MM.1S (cell line): Measurements from ENCODE around the gene FAR2.

Source experiments
- DNase-seq: peaks from one replicate; pipeline ENCODE4 v3.0.0-alpha.2; 2015
- H2AFZ ChIP-seq: fragments of 300-600 bp; sonication (generic); 2 replicates; pipeline ENCODE4 v1.6.0; 2016; ENCODE audit warnings: antibody characterized with exemption, low read length
- H3F3A ChIP-seq: fragments of 300-600 bp; sonication (generic); 2 replicates; pipeline ENCODE4 v1.6.1; 2016; ENCODE audit warnings: mild to moderate bottlenecking, antibody characterized with exemption, low read length, moderate library complexity, mixed read lengths; ENCODE audit not compliant: insufficient read depth
- H3K27ac ChIP-seq: fragments of 300-600 bp; sonication (generic); 2 replicates; pipeline ENCODE4 v1.5.1; 2016; ENCODE audit warnings: mild to moderate bottlenecking, low read length
- H3K27me3 ChIP-seq: fragments of 300-600 bp; sonication (generic); replicated peaks from 2 replicates; pipeline ENCODE4 v1.6.0; 2016; ENCODE audit warnings: low read length; ENCODE audit not compliant: insufficient read depth
- H3K36me3 ChIP-seq: fragments of 300-600 bp; sonication (generic); replicated peaks from 2 replicates; pipeline ENCODE4 v1.6.1; 2016; ENCODE audit warnings: mild to moderate bottlenecking, low read length, mixed read lengths; ENCODE audit not compliant: insufficient read depth
- H3K4me1 ChIP-seq: fragments of 300-600 bp; sonication (generic); 2 replicates; pipeline ENCODE4 v1.6.1; 2016; ENCODE audit warnings: low read length, mixed read lengths
- H3K4me2 ChIP-seq: fragments of 300-600 bp; sonication (generic); 2 replicates; pipeline ENCODE4 v1.6.0; 2016; ENCODE audit warnings: low read depth, low read length
- H3K4me3 ChIP-seq: fragments of 300-600 bp; sonication (generic); 2 replicates; pipeline ENCODE4 v1.5.1; 2016; ENCODE audit warnings: low read length, mixed read lengths
- H3K79me2 ChIP-seq: fragments of 300-600 bp; sonication (generic); 2 replicates; pipeline ENCODE4 v1.6.1; 2016; ENCODE audit warnings: mixed run types, low read length, mixed read lengths
- H3K9ac ChIP-seq: fragments of 300-600 bp; sonication (generic); 2 replicates; pipeline ENCODE4 v1.6.1; 2016; ENCODE audit warnings: low read length, mixed read lengths
- H3K9me2 ChIP-seq: fragments of 300-600 bp; sonication (generic); replicated peaks from 2 replicates; pipeline ENCODE4 v1.6.1; 2016; ENCODE audit warnings: mild to moderate bottlenecking, low read length, mixed read lengths; ENCODE audit not compliant: insufficient read depth
- H3K9me3 ChIP-seq: fragments of 300-600 bp; sonication (generic); replicated peaks from 2 replicates; pipeline ENCODE4 v1.6.1; 2016; ENCODE audit warnings: mild to moderate bottlenecking, low read length, mixed read lengths; ENCODE audit not compliant: insufficient read depth
- H4K20me1 ChIP-seq: fragments of 300-600 bp; sonication (generic); 2 replicates; pipeline ENCODE4 v1.6.1; 2016; ENCODE audit warnings: mild to moderate bottlenecking, low read length, moderate library complexity, mixed read lengths; ENCODE audit not compliant: insufficient read depth
- CTCF ChIP-seq: fragments of 300-600 bp; sonication (generic); IDR thresholded peaks from 2 replicates; pipeline ENCODE4 v1.5.1; 2016; ENCODE audit warnings: antibody characterized with exemption, low read length, mixed read lengths
- EZH2 ChIP-seq: fragments of 300-600 bp; sonication (generic); optimal IDR thresholded peaks from 2 replicates; pipeline ENCODE3; 2017; ENCODE audit warnings: low read depth, mild to moderate bottlenecking, antibody characterized with exemption, low read length, mixed read lengths
- EZH2phosphoT487 ChIP-seq: fragments of 300-600 bp; sonication (generic); IDR thresholded peaks from 2 replicates; pipeline ENCODE4 v1.6.1; 2018; ENCODE audit warnings: antibody characterized with exemption, low read length

The FAR2 gene

GRCh38 chr12:29230800-29231560, 81.9 kb downstream of the FAR2 start:
- no peaks in the 10 kb centered on the region for H3F3A ChIP-seq
- H3K4me1 ChIP-seq, result no peaks in the 10 kb centered on the region
- no peak overlapping the region for H3K4me3 ChIP-seq
- no peaks in the 10 kb centered on the region for H3K9me2 ChIP-seq
- H3K9me3 ChIP-seq, result no peaks in the 10 kb centered on the region
- no peak overlapping the region for H2AFZ ChIP-seq
- no peak for DNase-seq
- H3K4me2 ChIP-seq, result no peak overlapping the region
- no peaks in the 10 kb centered on the region for H3K79me2 ChIP-seq
- no peak overlapping the region for H3K9ac ChIP-seq
- TF ChIP-seq EZH2, result no peak
- no peak for TF ChIP-seq EZH2phosphoT487
- no peak for TF ChIP-seq CTCF
- no peak overlapping the region for H3K27ac ChIP-seq
- H3K27me3 ChIP-seq, result no peaks in the 10 kb centered on the region
- H3K36me3 ChIP-seq, result no peaks in the 10 kb centered on the region
- H4K20me1 ChIP-seq, result no peaks in the 10 kb centered on the region

GRCh38 chr12:29232086-29232485, 83.0 kb downstream of the FAR2 start:
- Histone ChIP-seq H3K79me2 (no peaks in the 10 kb centered on the region), H3K9me2 (no peaks in the 10 kb centered on the region), H3K9me3 (no peaks in the 10 kb centered on the region), H3K36me3 (no peaks in the 10 kb centered on the region), H3K4me3 (no peak overlapping the region), H3K4me1 (no peaks in the 10 kb centered on the region), H2AFZ (no peak overlapping the region), H3K27ac (no peak overlapping the region), H3F3A (no peaks in the 10 kb centered on the region), H4K20me1 (no peaks in the 10 kb centered on the region), H3K9ac (no peak overlapping the region), H3K4me2 (no peak overlapping the region), H3K27me3 (no peaks in the 10 kb centered on the region)
- no peak for DNase-seq
- no peak for TF ChIP-seq EZH2phosphoT487
- TF ChIP-seq CTCF, result no peak
- no peak for TF ChIP-seq EZH2

- H3K79me2 ChIP-seq, result no peaks in the 10 kb centered on the region
- no peaks in the 10 kb centered on the region for H3K27me3 ChIP-seq
- no peak overlapping the region for H3K4me3 ChIP-seq
- no peaks in the 10 kb centered on the region for H4K20me1 ChIP-seq
- H3K27ac ChIP-seq, result no peak overlapping the region
- no peak for DNase-seq
- no peak overlapping the region for H3K9ac ChIP-seq
- no peaks in the 10 kb centered on the region for H3K4me1 ChIP-seq
- no peaks in the 10 kb centered on the region for H3K9me2 ChIP-seq
- no peaks in the 10 kb centered on the region for H3K36me3 ChIP-seq
- no peak overlapping the region for H2AFZ ChIP-seq
- H3F3A ChIP-seq, result no peaks in the 10 kb centered on the region
- TF ChIP-seq CTCF (no peak), EZH2phosphoT487 (no peak), EZH2 (no peak)
- H3K9me3 ChIP-seq, result no peaks in the 10 kb centered on the region
- no peak overlapping the region for H3K4me2 ChIP-seq
Observed at GRCh38 chr12:29234552-29234951, 85.5 kb downstream of the FAR2 start.
